ENCODE results near the gene RALGDS.
"Not testable (repeated sequence)": the region's sequence is repeated elsewhere in the genome, so short reads cannot be mapped to it uniquely, and the experiment has no call there.

The RALGDS gene

DNA sequence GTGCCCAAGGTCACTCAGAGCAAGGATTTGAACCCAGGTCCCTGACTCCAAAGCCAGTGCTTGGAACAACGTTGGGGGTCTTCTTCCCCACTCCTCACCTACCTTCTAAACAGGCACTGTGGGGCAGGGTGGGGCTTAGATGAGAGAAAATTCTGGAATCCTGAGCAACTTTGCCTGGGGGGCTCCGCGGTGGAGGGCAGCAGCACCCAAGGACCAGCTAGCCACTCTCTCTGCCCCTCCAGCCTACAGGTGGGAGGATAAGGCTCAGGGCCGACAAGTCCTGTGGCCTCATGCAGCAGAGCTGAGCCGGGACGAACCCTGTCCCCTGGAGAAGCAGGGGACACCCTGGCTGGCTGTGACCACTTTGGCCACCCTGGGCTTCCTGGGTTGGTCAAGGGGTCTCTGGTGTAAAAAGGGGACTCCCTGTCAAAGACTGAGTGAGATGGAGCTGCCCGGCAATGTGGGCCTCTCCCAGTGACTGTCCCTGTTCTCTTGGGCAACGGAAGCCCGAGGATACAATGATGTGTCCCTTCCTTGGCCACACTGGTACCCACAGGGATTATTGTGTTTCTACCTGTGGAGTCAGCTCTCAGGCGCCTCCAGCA lies 32.8 kb downstream of the RALGDS start:
- DNase-seq (ENCODE audit: low read depth) = no peak

DNA sequence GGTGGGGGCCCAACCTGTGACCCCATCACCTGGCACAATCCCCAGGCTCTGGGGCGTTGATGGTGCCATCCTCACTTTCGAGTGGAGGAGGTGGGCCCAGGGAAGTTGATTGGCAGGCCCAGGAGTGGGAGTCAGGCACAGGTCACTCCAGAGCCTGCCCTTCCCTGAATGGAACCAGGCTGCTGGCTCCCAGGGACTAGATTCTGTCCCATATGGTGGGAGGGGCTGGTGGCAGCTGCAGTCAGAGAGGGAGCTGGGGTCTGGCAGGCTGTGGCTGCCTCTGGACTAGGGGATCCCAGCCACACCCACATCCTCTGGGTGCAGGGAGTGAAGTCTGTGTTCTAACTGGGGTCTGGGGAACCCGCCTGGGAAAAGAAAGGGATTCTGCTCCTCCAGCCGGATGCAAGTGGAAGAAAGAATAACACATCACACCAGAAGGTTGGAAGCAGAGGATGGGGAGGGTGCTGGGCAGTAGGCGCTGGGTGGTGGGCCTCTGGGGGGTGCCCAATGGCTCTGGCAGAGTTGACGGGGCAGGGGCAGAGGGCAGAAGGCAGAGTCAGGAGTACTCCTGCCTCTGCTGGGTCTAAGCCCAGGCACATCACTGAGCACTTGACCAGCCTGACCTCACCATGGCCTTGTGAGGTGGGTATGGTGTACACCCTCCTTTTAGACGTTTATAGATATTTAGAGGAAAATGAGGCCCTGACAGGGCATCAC lies 33.5 kb downstream of the RALGDS start:
- DNase-seq (ENCODE audit: low read depth) = no peak

DNA sequence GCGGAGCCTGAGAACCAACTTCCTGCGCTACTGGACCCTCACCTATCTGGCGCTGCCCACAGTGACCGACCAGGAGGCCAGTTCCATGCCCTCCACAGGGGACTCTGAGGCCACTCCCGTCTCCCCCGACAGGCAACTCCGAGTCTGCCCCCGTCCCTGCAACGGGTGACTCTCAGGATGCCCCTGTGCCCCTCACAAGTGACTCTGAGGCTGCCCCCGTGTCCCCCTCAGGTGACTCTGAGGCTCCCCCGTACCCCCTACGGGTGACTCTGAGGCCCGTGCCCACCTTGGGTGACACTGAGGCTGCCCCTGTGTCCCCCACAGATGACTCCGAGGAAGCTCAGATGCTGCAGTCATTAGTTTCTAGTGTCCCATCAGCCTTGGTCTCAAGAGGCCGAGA lies 34.1 kb downstream of the RALGDS start:
- no peak for DNase-seq (ENCODE audit: low read depth)

GRCh38 chr9:133086212-133086860 lies 34.7 kb downstream of the RALGDS start:
- DNase-seq (ENCODE audit: low read depth) = not testable (repeated sequence)

- not testable (repeated sequence) for DNase-seq (ENCODE audit: low read depth)
These were observed 37.4 kb downstream of the RALGDS start for GRCh38 chr9:133083688-133084087.

DNA sequence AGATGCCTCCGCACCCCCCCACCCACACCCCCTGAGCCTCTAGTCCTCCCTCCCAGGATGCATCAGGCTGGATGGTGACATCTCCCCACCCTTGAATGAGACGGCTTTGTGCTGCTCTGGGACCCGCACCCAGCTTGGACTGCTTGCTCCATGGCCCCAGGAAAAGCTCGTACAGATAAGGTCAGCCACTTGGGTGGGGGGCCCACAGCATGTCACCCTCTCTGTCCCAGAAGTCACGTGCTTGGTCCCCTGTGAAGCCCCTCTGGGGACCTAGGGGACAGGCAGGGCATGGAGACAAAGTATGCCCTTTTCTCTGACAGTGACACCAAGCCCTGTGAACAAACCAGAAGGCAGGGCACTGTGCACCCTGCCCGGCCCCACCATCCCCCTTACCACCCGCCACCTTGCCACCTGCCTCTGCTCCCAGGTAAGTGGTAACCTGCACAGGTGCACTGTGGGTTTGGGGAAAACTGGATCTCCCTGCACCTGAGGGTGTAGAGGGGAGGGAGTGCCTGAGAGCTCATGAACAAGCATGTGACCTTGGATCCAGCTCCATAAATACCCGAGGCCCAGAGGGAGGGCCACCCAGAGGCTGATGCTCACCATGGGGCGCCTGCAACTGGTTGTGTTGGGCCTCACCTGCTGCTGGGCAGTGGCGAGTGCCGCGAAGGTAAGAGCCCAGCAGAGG lies 38.9 kb downstream of the RALGDS start:
- DNase-seq (ENCODE audit: low read depth) = not testable (repeated sequence)

GRCh38 chr9:133080786-133081779 lies 40.0 kb downstream of the RALGDS start:
- DNase-seq (ENCODE audit: low read depth) = not testable (repeated sequence)

DNA sequence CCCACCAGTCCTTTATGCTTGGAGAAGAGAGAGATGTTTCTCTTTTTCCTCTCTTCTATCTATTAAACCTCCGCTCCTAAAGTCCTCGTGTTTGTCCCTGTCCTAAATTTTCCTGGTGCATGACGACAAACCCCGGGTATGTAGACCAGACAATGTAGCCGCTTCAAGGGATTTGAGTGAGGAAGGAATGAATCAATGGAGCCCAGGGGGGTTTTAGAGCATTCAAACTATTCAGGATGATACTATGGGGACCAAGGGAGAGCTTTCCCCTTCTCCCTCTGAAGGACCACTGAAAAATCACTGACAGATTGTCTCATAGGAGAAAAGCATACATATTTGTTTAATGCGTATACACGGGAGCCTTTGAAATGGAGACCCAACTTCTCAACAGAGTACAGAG lies 40.9 kb downstream of the RALGDS start:
- DNase-seq (ENCODE audit: low read depth) = no peak

- no peak for DNase-seq (ENCODE audit: low read depth)
These were observed 42.6 kb downstream of the RALGDS start for GRCh38 chr9:133078486-133078885.

DNA sequence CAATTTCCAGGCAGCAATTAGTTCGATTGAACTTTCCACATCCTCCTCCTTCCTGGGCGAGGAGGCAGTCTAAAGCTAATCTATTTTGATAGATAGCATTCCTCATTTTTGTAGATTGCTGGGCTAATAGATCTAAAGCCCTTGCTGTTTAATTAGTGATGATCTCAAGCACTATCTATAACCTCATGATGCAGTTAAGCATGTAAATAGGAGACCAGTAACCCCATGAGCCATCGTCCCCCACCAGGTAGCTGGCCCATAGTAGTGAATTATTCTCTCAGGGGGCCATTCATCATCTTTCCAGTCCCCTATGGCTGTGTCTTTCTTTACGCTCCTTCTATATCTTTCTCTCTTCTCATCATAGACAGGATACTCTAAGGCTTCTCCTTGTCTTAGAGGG lies 44.3 kb downstream of the RALGDS start:
- DNase-seq (ENCODE audit: low read depth) = no peak

GRCh38 chr9:133075925-133076630 lies 45.0 kb downstream of the RALGDS start:
- peak; percentile 58 for DNase-seq (ENCODE audit: low read depth)

DNA sequence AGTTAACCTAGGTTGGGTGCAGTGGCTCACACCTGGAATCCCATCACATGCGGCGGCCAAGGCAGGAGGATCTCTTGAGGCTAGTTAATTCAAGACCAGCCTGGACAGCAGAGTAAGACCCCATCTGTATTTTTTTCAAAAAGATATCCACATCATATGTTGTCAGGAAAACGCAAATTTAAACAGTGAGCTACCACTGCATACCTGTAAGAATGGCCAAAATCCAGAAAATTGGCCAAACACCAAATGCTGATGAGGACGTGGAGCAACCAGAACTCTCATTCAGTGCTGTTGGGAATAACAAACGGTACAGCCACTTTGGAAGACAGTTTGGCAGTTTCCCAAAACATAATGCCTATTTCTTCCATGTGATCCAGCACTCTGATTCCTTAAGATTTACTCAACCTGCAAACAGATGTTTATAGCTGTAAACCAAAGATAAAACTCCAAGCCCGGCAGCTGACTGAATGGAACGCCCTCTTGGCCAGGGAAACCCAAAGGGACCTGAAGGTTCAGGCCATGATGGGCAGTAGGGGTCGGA lies 46.9 kb downstream of the RALGDS start:
- no peak for DNase-seq (ENCODE audit: low read depth)

DNA sequence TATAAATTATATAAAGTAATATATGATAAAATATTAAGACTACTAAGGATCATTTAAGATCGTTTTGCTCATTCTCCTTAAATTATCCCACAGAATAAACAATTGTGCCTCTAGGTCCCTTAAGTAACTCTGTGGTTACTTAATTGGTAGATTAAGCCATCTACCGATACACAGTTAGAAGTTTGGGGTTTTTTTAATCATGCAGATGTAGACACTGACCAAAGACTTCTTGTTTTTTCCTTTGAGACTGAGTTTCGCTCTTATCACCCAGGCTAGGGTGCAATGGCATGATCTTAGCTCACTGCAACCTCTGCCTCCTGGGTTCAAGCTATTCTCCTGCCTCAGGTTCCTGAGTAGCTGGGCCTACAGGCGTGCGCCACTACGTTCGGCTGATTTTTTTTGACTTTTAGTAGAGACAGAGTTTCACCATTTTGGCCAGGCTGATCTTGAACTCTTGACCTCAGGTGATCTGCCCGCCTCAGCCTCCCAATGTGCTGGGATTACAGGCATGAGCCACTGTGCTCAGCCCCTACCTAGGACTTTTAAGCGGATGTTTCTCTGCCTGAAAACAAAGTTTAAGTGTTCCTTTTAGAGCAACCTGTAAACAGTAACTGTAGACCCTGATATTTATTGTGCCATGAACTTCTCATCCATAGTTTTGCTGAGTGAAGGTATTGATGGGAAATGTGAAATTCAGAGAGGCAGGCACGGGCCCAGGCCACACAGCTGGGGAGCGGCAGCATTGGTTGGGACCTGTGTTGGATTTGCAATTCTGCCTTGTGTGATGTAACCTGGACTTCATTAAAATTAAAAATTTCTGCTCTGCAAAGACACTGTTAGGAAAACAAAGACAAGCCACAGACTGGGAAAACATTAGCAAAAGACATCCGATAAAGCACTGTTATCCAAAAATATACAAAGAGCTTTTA lies 47.7 kb downstream of the RALGDS start:
- DNase-seq (ENCODE audit: low read depth) = no peak

DNA sequence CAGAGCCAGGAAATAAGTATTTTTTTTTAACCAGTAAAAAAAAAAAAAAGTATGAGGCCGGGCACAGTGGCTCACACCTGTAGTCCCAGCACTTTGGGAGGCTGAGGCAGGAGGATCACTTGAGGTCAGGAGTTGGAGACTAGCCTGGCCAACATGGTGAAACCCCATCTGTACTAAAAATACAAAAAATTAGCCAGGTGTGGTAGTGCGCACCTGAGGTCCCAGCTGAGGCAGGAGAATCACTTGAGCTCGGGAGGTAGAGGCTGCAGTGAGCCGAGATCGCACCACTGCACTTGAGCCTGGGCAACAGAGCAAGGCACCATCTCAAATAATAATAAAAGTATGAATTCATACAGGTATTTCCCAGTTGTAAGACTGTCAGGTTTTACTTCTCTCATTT lies 48.8 kb downstream of the RALGDS start:
- DNase-seq (ENCODE audit: low read depth) = not testable (repeated sequence)

DNA sequence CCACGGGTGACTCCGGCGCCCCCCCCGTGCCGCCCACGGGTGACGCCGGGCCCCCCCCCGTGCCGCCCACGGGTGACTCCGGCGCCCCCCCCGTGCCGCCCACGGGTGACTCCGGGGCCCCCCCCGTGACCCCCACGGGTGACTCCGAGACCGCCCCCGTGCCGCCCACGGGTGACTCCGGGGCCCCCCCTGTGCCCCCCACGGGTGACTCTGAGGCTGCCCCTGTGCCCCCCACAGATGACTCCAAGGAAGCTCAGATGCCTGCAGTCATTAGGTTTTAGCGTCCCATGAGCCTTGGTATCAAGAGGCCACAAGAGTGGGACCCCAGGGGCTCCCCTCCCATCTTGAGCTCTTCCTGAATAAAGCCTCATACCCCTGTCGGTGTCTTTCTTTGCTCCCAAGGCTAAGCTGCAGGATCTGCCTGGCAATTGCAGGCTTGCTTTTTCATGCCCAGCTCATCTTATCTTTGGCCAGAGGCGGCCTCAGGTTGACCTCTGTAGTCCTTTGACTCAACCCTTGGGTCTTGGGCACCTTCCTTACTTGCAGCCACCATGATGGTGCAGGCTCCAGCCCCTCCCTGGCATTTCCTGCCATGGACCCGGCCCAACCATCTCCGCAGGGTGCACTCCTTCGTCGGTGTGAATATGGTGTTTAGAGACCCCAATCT lies 49.4 kb downstream of the RALGDS start:
- no peak for DNase-seq (ENCODE audit: low read depth)

- not testable (repeated sequence) for DNase-seq (ENCODE audit: low read depth)
These were observed 50.1 kb downstream of the RALGDS start for GRCh38 chr9:133070985-133071384.

DNA sequence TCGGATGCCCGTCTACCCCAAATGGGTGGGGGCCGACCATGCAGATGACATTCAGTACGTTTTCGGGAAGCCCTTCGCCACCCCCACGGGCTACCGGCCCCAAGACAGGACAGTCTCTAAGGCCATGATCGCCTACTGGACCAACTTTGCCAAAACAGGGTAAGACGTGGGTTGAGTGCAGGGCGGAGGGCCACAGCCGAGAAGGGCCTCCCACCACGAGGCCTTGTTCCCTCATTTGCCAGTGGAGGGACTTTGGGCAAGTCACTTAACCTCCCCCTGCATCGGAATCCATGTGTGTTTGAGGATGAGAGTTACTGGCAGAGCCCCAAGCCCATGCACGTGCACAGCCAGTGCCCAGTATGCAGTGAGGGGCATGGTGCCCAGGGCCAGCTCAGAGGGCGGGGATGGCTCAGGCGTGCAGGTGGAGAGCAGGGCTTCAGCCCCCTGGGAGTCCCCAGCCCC lies 50.5 kb downstream of the RALGDS start:
- not testable (repeated sequence) for DNase-seq (ENCODE audit: low read depth)

GRCh38 chr9:133068431-133068830 lies 52.6 kb downstream of the RALGDS start:
- not testable (repeated sequence) for DNase-seq (ENCODE audit: low read depth)

DNA sequence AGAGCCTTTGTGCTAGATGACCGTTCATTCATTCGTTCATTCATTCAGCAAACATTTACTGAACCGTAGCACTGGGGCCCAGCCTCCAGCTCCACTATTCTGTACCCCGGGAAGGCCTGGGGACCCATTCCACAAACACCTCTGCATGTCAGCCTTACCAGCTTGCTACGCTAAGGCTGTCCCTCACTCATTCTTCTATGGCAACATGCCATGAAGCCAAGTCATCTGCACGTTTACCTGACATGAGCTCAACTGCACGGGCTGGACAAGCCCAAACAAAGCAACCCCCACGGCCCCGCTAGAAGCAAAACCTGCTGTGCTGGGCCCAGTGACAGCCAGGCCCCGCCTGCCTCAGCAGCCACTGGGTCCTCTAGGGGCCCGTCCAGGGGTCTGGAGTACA lies 53.2 kb downstream of the RALGDS start:
- DNase-seq (ENCODE audit: low read depth) = no peak

All from stromal cell of bone marrow (primary cell).